NCI-H748 (cell line): ENCODE results near the gene CLIP1.
"Not testable (repeated sequence)": the region's sequence is repeated elsewhere in the genome, so short reads cannot be mapped to it uniquely, and the experiment has no call there.

Experiments
- DNase-seq: peaks from one replicate; lab custom pipeline; 2025; ENCODE audit not compliant: unreplicated experiment; lab: John Stamatoyannopoulos, UW

The CLIP1 gene

DNA sequence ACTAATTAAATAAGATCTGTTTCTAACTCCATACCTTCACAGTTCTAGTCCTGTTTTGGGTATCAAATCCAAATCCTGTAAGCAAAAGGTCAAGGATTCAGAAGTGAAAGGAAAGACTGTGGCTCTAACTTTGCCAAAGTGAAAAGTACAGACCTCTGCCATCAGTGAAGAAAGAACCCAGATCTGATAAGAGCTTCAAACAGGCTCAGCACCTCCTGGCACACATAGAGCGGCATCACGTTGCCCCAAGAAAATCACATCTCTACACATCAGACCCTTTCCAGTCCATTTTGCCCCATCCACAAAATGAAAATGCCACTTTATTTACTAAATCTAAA, 23.2 kb downstream of the CLIP1 start:
- DNase-seq: no peak

DNA sequence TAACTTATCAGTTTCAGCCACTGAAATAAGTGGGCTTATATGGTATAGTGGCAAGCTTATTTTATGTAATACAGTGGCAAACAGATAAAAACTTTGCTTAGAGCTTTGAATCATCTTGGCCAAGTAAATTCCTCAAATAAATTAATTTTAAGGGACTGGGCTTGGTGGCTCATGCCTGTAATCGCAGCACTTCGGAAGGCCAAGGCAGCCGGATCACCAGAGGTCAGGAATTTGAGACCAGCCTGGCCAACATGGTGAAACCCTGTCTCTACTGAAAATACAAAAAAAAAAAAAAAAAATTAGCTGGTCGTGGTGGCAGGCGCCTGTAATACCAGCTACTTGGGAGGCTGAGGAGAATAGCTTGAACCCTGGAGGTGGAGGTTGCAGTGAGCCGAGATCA, 24.5 kb downstream of the CLIP1 start:
- not testable (repeated sequence) for DNase-seq

DNA sequence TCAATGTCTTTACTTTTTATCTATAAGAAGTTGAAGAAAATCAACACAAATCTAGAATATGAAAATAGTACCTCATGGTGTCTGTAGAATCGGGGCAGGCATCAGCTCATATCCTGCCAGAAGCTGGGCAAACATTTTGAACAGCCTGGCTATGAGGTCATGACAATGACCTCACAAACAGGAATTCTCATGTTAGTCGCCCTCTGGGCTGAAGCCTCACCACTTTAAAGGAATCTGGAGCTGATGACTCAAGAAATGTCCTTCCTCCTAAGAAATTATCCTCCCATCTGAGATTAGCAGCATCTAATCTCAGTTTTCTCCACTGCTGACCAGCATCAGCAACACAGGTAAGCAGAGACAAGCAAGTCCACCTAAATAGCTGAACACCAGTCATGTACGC, 27.1 kb downstream of the CLIP1 start:
- no peak for DNase-seq

DNA sequence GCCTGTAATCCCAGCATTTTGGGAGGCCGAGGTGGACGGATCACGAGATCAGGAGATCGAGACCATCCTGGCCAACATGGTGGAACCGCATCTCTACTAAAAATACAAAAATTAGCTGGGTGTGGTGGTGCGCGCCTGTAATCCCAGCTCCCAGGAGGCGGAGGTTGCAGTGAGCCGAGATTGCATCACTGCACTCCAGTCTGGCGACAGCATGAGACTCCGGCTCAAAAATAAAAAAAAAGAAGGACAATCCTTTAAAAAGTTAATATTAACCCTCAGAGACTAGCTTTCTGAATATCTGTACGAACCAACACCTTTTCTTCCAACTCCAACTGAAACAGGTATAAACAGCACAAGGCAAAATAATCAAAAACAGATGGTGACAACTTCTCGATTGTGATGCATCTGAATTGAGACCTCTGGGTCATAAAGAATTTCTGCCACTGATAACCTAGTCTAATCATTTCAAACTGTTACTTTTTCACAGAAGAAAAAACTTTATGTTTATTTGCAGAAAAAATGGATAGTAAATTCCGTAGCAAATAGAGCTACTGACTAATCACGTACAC, 27.8 kb downstream of the CLIP1 start:
- no peak for DNase-seq

DNA sequence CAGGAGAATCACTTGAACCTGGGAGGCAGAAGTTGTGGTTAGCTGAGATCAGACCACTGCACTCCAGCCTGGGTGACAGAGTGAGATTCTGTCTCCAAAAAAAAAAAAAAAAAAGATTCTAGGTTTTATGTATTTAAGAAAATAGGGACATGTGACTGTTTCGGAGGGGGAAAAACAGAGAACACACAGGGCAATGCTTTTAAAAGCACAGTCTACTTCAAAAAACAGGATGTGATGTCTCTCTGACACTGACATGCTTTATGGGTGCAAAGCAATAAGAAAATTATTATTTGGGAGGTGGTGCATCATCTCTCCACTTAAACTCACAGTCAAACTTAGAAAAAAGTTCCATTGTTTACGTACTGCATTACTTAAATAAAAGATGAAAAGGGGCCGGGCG, 28.7 kb downstream of the CLIP1 start:
- DNase-seq: no peak

DNA sequence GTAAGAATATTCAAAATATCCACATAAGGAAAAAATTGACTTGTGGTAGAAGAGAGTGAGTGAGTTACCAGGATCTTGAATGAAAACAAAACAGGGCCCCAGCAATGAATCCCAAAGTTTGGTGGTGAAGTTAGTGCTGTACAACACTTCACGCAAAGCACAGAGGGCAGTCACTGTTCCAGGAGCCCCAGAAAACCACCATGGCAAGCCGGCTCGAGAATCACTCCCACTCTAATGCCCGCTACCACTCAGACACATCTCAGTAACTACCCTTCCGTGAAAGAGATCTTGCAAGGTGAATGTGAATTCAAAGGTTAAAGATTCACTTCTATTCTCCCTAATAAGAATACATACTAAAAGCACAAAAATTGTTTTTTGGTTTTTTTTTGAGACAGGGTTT, 30.1 kb downstream of the CLIP1 start:
- no peak for DNase-seq

DNA sequence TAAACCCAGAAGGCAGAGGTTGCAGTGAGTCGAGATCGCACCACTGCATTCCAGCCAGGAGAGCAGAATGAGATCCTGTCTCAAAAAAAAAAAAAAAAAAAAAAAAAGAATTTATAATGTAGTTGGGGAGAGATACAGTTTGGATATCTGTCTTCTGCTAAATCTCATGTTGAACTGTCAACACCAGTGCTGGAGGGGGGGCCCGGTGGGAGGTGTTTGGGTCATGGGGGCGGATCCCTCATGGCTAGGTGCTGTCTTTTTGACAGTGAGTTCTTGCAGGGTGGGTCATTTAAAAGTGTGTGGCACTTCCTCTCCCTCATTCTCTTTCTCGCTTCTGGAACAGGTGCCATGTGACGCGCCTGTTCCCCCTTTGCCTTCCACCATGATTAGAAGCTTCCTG, 32.8 kb downstream of the CLIP1 start:
- no peak for DNase-seq

DNA sequence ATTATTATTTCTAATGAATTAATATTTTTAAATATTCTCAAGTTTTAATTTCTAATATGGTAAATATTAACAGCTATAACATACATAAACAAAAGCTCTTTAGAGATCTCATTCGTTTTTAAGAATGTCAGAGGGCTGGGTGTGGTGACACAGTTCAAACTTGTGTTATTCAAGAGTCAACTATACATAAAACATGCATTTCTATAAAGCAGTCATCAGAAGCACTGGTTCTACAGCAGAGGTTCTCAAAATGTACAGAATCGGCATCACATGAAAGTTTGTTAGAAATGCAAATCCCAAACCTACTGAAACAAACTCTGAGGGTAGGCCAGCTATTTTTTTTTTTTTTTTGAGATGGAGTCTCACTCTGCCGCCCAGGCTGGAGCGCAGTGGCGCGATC, 34.6 kb downstream of the CLIP1 start:
- no peak for DNase-seq

DNA sequence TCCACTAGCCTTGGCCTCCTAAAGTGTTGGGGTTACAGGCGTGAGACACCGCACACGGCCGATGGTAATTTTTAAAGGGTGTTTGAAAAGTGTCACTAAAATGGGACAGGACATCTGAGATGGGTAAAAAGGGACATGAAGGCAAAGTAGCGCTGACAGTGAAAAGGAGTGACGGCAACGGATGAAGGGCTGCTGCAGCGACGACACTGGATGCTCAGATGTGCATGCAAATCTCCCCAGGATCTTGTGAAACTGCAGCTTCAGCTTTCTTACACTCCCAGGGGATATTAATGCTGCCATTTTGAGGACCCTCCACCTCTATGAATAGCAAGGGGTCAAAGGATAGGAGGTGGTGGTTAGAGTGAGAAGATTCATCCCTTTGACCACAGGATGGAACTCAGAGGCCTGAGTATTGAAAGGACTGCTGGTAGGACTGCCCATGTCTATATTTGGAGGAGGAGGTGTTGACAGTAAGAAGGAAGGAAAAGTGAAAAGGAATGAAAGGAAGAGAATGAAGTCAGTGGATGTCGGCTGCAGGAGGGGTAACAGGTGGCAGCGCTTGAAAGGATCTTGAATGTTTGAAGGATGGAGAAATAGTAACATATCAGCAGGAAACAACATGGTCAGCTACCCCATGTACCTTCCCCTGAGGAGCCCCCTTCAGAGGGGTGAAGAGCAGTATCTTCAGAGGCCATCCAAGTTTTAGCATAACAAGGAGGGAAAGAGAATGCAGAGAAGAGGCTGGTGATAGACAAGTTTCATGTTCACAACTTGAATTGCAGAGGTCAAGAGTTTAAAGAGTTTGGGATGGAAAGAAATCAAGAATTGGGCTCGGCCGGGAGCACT, 37.1 kb downstream of the CLIP1 start:
- no peak for DNase-seq

DNA sequence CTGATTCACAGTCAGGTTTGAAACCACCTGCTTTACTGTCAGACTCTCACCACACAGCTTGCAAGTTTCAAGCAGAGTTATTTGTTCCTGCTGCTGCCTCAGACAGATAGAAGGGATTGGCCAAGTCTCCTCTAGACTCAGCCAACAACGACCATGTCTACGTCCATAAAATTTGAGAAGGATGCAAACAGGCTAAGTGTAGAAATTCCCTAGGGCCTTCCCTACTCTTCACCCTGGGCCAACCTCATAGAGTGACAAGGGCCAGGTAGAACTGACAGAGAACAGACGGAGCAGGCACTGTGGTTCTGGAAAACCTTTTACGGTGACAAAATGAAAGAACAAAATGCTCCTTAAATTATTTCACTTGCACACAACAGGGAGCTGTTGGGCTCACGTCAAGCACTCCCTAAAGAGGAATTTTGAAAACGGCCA, 39.5 kb downstream of the CLIP1 start:
- DNase-seq: no peak

DNA sequence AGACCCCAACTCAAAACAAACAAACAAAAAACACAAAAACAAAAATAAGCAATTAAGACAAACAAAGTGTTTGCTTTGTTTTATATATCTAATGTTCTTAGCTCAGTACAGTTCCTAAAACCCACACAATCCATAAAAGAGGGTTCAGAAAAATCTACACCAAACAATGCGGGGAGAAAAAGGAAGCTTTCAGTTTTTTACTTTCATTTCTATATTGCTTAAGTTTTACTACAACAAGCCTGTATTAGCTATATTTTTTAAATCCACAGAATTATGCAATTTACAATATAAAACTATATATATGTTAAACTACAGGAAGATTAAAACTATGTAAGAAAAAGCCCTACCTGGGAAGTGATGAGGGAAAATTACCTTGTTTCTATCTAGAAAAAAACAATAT, 41.4 kb downstream of the CLIP1 start:
- DNase-seq: no peak

DNA sequence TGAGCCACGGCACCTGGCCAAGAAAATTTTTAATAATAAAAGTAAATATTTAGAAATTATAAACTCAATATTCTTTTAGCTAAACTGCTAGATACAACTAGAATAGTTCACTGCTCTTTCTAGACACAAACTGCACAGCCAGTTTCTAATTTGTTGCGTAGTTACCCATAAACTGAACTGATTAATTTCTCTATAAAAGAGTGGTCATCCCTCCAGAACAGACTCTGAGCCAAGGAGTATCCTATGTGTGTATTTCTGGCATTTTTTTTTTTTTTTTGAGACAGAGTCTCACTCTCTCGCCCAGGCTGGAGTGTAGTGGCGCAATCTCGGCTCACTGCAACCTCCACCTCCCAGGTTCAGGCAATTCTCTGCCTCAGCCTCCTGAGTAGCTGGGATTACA, 45.7 kb downstream of the CLIP1 start:
- not testable (repeated sequence) for DNase-seq

DNA sequence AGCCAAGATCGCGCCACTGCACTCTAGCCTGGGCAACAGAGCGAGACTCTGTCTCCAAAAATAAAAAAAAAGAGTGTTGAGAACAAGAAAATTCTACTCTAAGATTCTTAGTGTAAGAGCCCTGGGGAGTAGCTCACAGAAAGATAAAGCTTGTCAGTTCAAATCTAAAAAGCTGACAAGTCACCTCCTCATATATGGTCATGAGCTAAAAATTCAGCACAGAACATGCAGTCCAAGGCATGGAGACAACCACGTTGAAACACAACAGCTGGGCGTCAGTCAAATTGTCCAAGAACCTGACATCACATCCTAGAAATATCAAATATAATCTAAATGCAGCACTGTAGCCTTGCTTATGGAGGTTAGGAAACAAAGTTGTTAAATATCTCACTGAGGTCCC, 47.8 kb downstream of the CLIP1 start:
- no peak for DNase-seq

DNA sequence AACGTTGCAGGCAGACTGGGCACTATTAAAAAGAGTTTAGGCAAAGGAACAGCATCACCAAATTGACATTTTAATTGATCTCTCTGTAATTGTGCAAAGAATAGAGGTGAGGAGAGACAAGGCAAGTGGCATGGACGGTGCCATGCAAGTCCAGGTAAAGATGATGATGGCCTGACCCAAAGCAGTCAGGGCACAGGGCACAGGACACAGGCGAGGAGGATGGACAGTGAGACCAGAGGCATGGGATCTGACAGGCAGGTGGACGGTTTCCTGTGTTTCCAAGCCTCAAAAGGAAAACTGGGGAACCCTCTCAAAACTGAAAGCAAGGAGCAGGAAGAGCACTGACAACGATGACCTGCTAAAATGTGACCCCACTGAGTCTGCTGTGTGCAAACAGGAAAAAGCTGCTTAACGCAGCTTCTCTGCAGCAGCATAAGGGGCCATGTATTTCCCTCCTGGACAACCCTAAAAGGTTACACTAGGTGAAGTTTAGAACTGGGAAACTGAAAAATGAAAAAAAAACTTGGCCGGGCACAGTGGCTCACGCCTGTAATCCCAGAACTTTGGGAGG, 50.9 kb downstream of the CLIP1 start:
- no peak for DNase-seq

DNA sequence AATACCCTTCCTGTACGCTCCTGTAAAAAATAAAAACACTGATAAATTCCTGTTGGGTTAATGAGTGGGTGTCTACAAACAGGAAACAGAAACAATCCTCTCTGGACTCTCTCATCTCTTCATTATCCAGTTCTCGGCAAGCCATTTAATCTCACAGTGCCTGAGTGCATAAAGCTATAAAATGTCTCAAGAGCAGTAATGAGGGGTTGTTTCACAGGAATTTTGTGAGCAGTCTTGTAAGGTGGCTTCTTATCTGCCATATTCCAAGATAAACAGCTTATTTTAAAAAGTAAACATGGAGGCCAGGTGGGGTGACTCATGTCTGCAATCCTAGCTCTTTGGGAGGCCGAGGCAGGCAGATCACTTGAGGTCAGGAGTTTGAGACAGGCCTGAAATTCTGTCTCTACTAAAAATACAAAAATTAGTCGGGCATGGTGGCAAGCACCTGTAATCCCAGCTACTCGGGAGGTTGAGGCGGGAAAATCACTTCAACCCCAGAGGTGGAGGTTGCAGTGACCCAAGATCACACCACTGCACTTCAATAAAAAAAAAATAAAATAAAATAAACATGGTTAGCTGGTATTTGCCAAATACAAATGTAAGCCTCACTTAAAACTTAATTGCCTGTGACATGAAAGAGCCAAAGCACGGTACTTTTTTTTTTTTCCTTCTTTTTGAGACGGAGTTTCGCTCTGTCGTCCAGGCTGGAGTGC, 54.0 kb downstream of the CLIP1 start:
- DNase-seq: peak; percentile 9

DNA sequence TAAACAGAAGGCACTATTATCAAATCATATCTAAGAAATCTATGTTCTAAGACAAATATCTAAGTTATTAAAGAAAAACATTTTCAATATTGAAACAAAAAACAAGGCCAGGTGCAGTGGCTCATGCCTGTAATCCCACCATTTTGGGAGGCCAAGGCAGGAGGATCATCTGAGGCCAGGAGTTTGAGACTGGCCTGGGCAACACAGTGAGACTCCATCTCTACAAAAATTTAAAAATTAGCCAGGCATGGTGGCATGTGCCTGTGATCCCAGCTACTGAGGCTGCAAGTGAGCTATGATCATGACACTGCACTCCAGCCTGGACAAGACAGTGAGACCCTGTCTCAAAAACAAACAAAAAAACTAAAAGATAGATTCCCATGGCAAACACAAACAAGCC, 54.8 kb downstream of the CLIP1 start:
- not testable (repeated sequence) for DNase-seq

DNA sequence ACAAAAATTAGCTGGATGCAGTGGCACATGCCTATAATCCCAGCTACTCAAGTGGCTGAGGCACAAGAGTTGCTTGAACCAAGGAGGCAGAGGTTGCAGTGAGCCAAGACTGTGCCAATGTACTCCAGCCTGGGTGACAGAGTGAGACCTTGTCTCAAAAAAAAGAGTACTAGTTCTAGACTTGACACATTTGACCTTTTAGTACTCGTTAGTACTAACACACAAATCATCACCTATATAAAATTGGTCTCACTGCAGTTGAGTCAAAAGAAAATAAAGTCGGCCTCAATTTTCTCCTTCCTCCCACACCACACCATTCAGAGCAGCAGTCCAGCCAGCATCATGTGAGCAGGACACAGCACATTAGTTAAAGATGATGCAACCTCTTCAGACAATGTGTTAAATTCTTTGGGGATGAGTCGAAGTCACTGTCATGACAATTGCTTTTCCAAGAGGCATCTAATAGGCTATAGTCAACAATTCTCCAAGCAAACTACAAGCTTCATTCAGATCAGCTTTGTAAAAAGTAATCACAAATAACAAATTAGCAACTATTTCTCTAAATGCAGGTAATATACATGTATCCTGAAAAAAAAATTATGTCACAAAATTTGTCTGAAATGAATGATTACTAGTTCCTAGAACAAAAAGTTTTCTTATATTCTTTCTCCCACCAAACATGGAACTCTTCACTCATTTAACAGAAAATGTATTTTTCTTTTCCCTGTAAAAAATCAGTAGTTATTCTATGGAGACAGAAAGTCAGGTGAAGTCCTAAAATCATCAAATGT, 55.6 kb downstream of the CLIP1 start:
- no peak for DNase-seq

DNA sequence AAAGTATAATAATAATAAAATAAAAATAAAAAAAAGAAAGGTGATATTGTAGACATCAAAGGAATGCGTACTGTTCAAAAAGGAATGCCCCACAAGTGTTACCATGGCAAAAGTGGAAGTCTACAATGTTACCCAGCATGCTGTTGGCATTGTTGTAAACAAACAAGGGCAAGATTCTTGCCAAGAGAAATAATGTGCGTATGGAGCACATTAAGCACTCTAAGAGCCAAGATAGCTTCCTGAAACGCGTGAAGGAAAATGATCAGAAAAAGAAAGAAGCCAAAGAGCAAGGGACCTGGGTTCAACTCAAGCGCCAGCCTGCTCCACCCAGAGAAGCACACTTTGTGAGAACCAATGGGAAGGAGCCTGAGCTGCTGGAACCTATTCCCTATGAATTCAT, 57.2 kb downstream of the CLIP1 start:
- DNase-seq: not testable (repeated sequence)

DNA sequence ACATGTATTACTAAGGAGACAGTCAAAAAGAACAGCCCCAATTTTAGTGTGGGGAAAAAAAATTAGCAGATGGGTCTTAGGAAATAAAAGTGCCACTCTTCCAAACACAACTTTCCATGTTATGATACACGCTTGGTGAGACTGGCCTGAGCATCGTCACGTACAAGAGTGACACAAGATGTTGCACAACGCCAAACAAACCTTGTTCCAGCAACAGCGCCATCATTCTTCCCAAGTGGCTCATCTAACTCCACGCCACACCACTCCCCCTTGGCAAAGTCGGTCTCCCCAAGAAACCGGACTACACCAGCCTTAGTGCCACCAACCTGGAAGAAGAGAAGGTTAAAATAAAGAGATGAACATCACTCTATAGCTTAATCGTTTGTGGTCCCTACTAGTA, 58.7 kb downstream of the CLIP1 start:
- DNase-seq: no peak

DNA sequence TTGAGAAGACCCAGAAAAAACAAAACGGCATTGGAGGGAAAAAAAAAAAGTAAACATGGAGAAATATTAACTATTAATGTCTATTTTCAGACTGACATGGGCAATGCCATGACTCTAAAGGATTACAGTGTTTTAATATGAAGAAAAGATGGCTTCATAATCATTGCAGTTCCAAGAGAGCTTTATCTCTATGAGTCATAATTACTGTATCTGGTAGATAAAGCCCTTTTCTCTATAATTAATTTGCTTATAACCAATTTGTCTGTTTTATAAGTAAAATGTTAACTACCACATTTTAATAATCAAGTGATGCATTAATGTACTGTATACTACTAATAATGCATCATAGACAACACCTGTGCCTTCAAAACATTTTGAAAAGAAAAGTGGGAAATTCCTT, 59.7 kb downstream of the CLIP1 start:
- DNase-seq: no peak

DNA sequence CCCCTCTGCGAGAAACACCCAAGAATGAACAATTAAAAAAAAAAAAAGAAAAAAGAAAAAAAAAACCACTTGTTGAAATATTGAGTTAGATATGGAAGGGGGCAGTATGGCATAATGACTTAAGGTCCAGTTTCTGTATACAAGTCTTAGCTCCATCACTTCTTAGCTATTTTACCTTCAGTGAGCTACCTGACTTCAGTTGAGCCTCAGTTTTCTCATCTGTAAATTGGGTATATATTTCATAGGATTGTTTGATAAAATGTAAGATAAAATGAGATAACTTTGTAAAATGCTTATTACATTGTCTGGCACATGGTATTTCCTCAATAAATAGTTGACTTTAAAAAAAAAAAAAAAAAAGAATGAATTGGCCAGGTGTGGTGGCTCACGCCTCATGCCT, 64.1 kb downstream of the CLIP1 start:
- DNase-seq: not testable (repeated sequence)
